CD1c-positive myeloid dendritic cell (primary cell): ENCODE data around the gene SETD2.
"Not testable (repeated sequence)": the region's sequence is repeated elsewhere in the genome, so short reads cannot be mapped to it uniquely, and the experiment has no call there.

Experiments
- DNase-seq: peaks from one replicate; pipeline ENCODE4 v3.0.0-alpha.2; 2016; ENCODE audit errors: extremely low spot score

Gene SETD2

DNA sequence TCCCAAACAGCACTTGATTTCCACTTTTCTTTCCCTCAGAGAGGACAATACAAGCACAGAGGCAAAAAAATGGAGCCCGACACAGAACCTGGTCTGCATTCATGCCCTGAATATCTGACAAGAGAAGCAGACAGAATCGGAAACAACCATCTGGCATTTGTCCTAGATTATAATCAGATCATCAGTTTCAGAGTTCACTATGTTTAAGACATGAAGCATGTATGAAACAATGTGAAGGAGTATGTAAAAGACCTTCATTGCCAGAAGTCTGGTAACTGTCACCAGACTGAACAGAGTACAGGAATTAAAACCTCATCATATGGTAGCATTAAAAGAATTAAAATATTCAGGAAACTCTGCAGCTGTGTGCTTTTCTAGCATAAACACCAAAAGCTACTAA is 65.0 kb downstream of the SETD2 start:
- no peak for DNase-seq

DNA sequence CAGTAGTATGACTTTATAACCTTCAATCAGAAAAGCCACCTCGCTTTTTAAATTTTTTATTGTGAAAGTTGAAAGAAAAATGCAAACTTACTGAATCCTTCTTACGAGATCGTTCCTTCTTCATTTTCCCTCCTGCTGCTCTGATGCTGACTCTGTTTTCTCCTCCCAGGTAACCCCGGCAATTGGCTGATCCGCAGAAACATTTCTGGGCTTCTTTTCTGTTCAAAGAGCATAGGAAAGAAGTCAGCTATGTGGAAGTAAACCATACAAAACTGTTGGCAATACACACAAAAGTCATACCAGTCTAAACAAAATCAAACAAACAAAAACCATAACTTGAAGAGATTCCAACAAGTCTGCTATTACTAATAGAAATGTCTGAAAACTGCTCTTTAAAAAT is 66.0 kb downstream of the SETD2 start:
- DNase-seq = no peak

DNA sequence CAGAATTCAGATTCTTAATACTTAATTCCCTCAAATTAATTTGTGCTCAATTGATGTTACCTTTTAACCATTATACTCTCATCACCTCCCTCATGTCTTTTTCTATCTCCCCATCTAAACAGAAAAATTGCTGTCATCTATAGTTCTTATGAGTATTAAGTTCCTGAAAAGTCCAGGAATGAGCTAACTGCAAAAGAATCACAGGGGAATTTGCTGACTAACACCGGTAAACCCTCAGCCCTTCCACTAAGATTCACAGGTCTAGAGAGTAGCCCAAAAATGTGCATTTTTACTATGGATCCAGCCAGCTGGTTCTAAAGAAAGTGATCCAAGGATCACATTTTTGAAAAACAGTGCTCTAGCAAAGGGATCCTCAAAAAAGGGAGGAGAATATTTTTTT is 67.0 kb downstream of the SETD2 start:
- DNase-seq = no peak

DNA sequence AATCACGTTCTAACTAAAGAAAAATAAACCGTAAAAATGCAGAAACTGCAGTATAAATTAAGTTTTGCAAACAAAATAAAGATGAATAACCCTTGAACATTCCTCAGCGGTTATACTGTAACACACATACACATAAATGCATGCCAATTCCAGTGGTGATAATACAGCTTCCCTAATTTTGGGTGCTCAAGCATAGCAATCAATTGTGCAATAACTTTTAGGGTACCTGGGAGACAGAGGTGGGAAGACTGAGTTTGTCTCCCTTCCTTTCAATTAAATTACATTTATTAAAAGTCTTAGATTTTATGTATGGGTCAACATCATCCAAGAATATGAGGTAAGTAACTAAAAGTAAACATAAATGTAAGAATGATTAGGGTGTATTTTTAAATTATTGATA is 71.8 kb downstream of the SETD2 start:
- no peak for DNase-seq

DNA sequence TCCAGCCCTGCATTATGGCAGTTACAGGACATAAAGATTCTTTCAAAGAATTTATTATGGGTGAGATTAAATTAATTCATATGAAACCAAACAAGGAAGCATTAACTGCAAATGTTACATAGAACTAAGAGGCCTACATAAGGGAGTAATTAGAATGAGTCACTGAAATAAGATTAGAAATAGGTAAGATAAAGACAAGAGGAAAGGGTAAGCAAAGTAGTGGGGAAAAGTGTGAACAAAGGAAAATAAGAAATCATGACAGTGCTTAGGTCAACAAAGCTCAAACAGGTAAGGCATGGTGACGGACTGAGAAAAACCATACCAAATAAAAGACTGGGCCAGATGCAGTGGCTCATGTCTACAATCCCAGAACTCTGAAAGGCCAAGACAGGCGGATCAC is 74.3 kb downstream of the SETD2 start:
- no peak for DNase-seq

DNA sequence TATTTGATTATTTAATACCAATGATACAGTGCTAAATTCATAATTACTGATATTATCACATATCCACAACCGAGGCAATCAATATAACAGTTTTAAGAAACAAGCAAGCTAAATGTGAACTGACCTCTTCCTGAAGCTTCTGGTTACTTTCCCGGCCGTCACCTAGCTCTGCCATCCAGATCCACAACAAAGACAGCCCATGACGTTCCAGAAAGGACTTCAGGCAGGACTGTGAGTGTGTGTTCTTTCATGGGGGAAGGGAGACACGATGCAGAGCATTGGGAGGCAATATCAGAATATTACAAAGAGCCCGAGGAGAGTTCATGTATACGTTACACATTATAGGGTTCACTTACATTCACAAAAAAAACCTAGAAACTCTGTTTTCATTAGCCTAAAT is 77.8 kb downstream of the SETD2 start:
- DNase-seq = no peak

DNA sequence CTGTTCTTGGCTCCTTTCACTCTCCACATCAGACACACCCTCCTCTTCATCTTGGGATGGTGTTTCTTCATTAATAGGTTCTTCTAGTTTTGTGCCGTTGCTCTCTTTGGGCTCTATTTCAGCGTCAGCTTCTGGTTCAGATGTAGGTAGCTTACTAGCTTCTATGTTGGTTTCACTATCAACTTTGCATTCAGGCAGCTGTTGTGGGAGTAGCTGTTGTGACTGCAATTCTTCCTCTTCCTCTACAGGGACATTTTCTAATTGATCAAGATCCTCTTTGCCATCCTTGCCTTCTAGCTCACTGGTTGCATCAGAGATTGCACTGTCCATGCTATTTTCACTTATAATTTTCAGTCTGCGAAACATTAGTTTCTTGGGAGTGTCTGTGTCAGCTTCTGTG is 80.1 kb downstream of the SETD2 start:
- peak; percentile 61 for DNase-seq

DNA sequence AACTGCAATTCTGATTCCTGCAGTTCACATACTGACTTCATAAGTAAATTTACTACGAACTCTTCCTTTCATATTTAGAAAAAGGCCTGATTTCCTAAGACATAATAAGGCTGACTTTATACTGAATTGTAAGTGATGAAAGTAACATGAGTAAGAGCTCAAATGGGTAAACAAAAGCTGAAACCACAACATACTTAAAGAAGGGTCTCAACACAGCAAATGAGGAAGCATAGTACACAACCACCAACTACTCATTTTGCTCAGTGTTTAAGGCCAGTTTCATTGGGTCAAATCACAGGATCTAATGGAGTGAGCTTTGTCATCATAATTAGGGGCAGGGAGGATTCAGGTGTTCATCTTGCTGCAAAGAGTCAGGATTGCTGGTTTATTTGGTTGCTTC is 81.4 kb downstream of the SETD2 start:
- DNase-seq = peak; percentile 37

DNA sequence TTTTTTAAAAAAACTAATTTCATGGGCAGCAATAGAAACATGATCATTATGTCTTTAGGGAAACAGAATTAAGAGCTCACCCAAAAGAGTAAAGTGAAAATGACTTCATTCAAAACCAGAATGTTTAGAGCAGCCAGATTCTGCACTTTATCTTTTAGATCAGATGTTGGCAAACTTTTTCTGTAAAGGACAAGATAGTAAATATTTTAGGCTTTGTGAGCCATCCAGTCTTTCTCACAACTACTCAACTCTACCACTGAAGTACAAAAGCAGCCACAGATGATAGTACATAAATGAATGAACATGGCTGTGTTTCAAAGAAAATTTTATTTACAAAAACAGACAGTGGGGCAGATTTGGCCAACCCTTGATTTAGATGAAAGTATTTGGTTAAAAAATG is 84.5 kb downstream of the SETD2 start:
- no peak for DNase-seq

DNA sequence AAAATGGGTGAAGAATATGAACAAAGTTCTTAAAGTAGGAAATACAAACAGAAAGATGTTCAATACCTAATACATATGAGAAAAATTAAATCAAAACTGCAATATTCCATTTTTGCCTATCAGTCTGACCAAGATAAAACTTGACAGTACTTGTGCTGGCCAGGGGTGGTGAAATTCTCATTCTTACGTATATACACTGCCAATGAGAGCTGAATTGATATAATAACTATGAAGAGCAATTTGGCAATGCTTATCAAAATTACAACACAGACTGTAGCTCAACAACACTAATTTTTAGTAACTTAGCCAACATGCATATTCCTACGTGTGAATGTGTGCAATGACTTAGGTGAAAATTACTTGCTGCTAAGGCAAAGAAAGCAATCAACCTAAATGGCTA is 90.2 kb downstream of the SETD2 start:
- DNase-seq = no peak

DNA sequence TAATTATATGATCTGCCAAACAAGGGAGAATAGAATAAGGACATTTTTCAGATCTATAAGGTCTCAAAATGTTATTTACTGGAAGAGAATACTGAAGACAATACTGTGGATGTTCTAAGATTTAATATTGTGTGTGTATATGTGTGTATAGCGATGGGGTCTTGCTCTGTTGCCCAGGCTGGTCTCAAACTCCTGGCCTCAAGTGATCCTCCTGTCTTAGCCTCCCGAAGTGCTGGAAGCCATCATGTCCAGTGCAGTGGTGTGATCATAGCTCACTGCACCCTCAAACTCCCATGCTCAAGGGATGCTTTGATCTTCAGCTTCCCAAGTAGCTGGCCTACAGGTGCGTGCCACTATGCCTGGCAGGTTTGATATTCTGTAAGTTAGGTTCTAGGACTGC is 93.1 kb downstream of the SETD2 start:
- no peak for DNase-seq

DNA sequence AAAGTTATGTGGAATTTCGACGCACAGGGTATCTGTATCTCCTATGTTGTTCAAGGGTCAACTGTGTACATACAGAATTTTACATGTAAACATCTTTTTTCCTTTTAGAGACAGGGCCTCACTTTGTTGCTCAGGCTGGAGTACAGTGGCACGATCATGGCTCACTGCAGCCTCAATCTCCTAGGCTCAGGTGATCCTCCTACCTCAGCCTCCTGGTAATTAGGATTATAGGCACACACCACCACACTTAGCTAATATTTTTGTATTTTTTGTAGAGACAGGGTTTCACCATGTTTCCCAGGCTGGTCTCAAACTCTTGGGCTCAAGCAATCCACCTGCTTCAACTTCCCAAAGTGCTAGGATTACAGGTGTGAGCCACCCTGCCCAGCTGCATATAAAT is 97.7 kb downstream of the SETD2 start:
- not testable (repeated sequence) for DNase-seq

DNA sequence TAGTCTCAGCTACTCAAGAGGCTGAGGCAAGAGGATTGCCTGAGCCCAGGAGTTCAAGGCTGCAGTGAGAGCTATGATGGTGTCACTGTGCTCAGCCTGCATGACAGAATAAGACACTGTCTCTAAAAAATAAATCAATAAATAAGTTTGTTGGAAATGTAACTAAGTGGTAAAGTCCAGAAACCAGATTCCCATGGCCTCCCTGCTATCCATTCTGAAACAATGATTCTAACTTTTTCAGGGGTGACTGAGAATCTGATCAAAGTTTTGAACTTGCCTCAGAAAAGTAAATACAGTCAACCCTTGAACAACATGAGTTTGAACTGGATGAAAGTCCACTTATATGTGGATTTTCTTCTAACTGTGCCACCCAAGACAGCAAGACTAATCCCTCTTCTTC is 98.2 kb downstream of the SETD2 start:
- no peak for DNase-seq

DNA sequence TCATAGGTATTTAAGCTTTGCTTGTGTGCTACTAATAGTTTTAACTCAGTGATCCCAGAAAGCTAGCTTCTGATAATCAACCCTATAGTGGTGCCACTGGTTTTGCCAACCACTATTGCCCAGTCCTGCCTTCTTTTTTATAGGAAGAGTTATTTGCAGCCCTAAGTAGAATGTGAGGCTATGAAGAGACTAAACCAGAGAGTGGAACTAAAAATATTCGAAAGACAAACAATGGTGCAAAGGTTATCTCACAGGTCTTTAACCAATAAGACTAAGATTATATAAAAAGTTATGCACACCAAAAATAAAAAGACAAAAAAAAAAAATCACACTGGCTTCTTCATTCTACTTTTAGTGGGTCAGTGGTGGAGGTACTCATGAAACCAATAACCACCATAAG is 98.9 kb downstream of the SETD2 start:
- no peak for DNase-seq

DNA sequence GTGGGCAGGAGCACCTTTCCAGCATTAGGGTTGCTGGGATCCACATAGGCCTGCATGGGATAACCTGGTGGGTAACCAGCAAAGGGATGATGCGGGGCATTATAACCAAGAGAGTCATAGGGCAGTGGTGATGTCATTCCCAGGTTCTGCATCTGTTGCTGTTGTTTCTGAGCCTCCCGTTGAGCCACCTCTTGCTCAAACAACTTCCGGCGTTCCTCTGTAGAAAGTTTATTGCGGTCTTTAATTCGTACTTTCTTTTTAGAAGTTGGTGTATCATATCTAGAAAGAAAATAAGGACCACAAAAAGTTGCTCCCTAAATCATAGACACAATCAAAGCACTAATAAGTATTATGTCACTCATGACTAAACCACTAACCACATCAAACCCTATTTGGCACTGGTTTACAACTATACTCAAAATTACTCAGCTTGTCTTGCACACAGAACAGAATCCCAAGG is 106.7 kb downstream of the SETD2 start:
- peak; percentile 9 for DNase-seq

DNA sequence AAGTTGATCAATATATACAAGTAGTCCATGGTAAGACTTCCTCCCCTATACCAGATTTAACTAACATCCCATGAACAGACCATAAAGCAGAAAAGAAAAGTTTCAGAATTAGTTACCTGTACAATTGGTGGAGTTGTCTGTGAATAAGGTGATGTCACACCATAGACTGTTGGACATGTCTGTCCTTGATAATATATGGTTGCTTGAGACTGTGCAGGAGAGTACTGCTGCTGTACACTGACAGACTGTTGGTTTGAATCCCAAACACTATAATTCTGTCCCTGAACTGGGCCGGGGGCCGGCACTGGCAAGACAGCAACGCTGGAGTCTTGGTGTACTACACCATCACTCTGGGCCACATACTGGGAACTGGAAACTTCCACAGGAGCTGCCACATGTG is 107.2 kb downstream of the SETD2 start:
- DNase-seq = no peak

DNA sequence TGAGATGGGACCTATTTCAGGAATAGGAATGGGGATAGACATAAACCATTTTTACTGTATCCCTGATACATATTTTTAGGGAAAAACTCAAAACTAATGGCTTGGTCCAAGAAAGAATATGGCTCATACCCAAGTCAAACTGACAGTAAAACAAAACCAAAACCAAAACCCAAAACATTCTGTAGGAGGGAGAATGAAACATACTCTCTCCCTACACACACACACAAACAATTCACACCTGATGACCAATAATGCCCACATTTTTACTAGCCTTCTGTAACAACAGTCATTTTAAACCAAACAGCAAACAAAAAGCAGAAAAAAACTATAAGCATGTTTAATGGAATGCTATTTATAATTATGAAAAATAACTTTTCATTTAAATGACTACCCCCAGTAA is 109.5 kb downstream of the SETD2 start:
- DNase-seq = no peak

DNA sequence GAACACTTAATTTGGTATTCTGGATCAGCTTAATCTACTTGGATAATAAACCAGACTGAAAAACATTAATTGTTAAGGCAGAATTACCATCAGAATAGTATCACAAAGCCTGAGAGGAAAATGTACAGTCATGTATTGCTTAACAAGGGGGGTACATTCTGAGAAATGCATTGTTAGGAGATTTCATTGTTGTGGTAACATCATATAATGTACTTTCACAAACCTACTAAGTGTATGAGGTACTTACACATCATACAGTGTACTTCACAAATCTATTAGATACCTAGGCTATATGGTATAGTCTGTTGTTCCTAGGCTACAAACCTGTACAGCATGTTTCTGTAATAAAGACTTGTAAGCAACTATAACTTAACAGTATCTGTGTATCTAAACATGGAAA is 116.2 kb downstream of the SETD2 start:
- no peak for DNase-seq

DNA sequence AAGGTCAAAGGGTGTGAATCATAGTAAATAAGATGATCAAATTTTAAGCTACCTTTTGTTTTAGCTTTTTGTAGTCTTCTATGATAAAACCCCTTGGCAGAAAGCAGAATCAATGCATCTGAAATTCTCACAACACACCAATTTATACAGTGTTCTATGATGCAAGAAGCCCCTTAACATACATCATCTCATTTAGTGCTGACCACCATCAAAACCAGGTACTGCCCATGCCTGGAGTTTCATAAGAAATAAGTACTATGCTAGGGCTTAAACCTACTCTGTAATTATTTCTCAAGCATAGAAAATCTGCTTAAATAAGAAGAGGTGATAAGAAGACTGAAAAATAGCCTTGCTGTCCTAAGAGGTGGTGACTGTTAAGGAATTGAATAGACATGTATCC is 116.8 kb downstream of the SETD2 start:
- DNase-seq = no peak

DNA sequence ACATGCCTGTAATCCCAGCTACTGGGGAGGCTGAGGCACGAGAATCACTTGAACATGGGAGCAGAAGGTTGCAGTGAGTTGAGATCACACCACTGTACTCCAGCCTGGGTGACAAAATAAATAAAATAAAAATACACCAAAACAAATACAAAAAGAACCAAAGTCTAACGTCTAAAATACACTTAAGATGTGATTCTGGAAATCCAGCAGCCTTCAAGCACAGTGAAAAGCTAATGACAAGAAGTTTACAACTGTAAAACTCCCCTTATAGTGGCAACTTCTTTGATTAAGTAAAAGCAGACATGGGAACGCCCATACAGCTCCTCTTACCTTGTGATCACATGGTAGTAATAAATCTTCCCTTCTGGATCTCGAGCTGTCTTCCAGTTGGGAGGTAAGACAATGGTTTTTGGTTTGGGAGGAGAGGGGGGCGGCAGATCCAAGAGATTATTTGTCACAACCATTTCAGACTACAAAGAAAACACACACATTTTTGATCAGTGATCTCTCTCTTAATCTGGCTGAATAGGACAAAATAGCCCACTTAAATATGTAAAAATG is 121.6 kb downstream of the SETD2 start:
- no peak for DNase-seq

DNA sequence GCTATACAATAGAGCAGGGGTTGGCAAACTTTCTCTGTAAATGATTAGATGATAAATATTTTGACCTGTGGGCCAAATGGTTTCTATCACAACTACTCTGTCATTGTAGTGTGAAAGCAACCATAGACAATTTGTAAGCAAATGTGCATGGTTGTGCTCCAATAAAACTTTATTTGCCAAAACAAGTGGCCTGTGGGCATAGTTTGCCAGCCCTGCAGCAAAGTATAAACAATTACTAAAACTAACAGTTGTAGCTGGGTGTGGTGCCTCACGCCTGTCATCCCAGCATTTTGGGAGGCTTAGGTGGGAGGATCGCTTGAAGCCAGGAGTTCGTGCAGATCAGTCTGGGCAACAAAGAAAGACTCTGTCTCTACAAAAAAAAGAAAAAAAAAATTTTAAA is 122.8 kb downstream of the SETD2 start:
- no peak for DNase-seq

DNA sequence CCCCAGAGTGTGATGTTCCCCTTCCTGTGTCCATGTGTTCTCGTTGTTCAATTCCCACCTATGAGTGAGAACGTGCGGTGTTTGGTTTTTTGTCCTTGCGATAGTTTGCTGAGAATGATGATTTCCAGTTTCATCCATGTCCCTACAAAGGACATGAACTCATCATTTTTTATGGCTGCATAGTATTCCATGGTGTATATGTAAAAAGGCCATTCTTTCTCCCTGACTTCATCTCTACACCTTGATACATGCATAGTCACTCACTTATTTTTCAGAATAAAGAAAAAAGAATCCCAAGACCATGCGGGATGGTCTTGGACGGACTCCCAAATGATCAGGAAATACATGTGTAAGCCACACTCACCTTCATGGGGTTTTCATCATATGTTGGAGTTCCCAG is 126.6 kb downstream of the SETD2 start:
- DNase-seq = not testable (repeated sequence)

DNA sequence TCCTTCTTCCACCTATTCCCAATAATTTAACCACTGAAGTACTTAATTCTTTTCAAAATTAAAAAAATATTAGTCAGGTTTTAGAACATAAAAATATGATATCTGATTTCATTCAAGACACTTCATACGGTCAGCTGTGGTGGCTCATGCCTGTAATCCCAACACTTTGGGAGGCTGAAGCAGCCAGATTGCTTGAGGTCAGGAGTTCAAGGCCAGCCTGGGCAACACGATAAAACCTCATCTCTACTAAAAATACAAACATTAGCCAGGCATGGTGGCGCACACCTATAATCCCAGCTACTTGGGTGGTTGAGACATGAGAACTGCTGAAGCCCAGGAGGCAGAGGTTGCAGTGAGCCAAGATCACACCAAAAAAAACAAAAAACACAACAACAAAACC is 127.8 kb downstream of the SETD2 start:
- DNase-seq = no peak

DNA sequence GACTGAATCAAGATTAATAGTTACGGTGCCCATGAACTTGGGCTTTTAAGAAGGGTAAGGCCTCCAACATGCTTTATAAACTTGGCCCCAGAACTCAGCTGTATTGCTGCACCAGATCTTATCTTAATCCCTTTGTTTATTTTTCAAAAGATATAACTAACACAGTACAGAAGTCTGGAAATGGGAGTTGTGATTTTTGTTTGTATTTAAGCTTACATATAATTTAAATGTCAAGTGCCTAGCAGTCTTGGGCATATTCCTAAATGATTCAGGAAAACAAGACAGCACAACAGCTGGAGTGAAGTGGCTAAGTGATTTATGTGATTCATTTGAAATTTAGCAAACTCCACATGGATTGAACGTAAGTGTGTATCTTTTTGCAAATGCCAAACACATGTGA is 128.3 kb downstream of the SETD2 start:
- no peak for DNase-seq
